Stimulated activated CD4-positive, alpha-beta T cell treated with anti-CD3 and anti-CD28 coated beads, Interleukin-1b, Interleukin-23, amount 100 ng/mL, for 1 hour (primary cell): Measurements from ENCODE around the gene SELENOP.
"Not testable (repeated sequence)": the region's sequence is repeated elsewhere in the genome, so short reads cannot be mapped to it uniquely, and the experiment has no call there.

ENCODE experiments used
- DNase-seq, 2 donors: peaks; one replicate each; pipeline ENCODE4 v3.0.0-alpha.2; 2020; ENCODE audit warnings: low read depth in 2 of 2

The SELENOP gene

DNA sequence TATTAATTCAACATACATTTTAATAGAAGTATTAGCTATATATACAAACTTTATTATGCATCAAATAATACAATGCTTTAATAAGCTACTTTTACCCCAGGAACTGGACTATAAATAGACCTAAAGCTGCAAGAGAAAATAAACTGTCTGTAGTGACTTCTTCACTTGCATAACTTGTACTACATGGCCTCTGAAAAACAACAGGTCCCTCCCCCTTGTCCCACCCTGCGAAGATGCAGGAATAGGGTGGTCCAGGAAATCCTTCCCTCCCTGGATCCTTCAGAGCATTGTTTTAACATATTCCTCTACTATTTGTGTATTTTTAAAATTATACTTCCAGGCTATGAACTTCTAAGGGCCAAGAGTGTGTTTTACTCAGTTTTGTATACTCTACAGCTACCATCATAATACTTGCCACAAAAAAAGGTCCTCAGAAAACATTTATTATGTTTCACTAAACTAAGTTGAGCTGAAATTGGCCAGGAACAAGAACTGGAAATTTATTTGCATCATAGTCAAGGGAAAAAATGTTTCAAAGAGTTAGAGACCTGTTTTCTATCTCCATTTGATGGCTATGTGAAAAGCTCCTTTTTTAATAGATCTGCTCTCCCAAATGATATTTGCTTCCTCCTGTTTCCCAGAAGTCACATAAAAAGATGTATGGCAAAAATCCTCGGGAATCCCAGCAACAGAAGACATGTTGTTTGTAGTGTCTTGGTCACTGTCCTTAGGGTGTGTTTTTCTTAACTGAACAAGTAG, 15.2 kb upstream of the SELENOP start:
- DNase-seq, result no peak

GRCh38 chr5:42825422-42826148, 13.9 kb upstream of the SELENOP start:
- no peak for DNase-seq

DNA sequence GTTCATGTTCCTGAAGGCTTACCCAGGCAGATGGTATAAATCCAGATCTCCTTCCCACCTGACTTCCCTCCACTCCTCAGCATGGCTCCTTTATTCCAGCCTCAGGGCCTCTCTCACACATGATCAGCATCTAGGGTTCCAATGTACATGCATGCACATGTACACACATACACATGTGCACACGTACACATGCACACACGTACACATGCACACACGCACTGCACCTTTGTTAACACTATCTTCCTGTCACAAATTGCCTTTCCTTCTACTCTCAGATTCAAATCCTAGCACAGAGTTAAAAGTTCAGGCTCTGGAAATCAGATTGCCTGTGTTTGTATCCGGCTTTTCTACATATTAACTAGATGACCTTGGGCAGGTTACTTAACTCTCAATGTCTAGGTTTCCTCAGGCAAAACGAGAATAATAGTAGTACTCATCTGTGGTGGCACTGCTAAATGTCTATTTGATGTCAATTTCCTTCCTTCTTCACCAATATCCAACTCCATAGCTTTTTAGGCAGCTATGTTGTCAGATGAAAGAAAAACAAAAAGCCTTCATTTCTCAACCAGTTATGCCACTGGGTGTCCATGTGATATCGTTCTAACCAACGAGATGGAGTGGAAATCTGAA, 12.8 kb upstream of the SELENOP start:
- DNase-seq, result no peak

DNA sequence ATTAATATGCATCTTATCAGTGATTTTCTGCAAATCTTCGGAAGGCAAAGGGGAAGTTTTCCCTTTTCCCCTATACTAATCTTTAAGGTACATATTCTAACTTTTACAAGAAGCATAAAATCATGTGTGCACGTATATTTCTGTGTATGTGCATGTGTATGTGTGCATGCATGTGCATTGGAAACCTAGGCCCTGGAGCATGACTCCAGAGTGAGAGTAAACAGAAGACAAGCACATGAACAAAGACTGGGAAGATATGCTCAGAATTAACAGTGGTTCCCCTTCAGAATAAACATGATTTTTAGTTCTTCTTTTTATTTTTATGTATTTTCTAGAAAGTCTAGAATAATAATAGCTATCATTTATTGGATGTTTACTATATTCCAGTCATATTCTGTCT, 10.9 kb upstream of the SELENOP start:
- DNase-seq, result no peak

- DNase-seq, result no peak
Measured at GRCh38 chr5:42819745-42820144, 8.1 kb upstream of the SELENOP start.

DNA sequence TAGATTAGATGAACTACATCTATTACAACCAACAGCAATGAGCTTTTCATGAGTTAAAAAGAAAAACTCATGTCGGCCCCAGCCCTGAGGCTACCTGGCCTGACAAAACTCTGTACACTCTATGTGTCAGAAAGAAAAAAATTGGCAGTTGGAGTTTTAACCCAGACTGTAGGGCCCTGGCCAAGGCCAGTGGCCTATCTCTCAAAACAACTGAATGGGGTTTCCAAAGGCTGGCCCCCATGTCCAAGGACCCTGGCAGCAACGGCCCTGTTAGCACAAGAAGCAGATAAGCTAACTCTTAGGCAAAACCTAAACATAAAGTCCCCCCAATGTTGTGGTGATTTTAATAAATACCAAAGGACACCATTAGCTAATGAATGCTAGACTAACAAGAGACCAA, 4.9 kb upstream of the SELENOP start:
- not testable (repeated sequence) for DNase-seq

DNA sequence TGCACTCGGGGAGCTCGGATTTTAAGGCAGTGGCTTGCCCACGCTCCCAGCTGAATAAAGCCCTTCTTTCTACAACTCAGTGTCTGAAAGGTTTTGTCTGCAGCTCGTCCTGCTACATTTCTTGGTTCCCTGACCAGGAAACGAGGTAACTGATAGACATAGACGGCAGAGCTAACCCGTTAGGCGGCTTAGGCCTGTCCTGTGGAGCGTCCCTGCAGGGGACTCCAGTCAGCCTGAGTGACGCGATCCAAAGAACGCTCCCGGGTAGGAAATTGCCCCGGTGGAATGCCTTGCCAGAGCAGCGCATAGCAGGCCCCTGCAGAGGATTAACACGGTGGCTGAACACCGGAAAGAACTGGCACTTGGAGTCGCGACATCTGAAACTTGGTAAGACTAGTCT, 1.8 kb upstream of the SELENOP start:
- no peak for DNase-seq

GRCh38 chr5:42812620-42813019, 928 bp upstream of the SELENOP start:
- no peak for DNase-seq

GRCh38 chr5:42810834-42811590, 680 bp downstream of the SELENOP start:
- no peak for DNase-seq

DNA sequence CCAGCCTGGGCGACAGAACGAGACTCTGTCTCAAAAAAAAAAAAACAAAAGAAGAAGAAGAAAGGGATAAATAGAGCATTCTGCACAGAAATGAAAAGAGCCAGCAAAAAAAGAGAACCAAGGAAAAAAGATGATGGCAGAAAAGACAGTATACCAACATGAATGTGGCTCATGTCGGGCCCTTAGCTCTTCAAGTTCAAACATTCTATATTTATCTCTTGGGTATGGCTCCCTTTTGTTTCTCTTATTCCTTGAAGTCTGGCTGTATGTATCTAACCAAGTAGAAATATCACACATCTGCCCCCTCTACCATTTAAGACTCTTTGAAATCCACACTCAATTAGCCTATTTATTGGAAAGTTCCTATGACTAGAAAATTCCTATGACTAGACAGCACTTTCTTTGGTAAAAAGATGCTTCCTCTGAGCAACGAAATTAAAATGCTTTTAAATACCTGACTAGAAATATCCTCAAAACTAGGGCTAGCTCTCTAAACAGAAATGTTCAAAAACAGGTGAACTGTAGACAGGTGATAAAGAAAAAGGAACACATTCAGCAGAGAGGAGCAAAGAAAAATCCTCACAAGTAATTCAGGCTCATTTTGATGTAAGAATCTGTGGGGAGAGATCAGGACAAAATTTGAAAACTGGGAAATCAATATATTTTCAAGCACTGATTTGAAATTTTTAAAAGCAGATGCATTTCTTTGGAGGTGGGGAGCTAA, 2.6 kb downstream of the SELENOP start:
- no peak for DNase-seq

DNA sequence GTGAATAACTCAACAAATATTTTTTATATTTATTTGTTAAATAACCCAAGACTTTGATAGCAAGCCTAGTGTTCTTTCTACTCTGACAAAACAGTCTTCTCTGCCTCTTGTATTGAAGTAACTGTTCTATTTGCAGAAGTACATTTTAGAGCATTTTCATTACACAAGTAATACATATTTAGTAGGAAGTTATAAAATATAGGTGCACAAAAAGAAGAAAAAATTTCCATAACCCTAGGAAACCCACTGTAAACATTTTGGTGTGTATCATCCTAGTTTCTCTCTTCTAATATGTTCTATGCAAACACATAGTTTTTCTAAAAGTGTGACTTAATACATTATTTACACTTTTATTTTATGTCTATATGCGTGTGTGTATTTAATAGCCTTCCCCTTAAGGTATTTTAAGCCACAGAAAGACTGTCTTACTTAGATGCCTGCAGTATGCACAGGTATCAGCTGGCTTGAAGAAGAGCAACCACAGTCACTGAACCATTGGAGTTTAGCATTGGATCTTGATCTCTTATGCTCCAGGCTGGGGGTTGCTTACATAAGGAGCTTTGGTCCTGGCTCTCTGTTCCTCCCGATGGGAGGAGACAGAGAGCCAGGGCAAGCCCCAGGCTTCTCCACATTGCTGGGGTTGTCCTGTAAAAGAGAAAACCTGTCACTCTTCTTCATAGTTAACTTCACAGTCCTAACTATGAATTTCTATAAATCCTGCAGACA, 3.8 kb downstream of the SELENOP start:
- no peak for DNase-seq

GRCh38 chr5:42806701-42807262, 4.9 kb downstream of the SELENOP start:
- DNase-seq, result no peak

DNA sequence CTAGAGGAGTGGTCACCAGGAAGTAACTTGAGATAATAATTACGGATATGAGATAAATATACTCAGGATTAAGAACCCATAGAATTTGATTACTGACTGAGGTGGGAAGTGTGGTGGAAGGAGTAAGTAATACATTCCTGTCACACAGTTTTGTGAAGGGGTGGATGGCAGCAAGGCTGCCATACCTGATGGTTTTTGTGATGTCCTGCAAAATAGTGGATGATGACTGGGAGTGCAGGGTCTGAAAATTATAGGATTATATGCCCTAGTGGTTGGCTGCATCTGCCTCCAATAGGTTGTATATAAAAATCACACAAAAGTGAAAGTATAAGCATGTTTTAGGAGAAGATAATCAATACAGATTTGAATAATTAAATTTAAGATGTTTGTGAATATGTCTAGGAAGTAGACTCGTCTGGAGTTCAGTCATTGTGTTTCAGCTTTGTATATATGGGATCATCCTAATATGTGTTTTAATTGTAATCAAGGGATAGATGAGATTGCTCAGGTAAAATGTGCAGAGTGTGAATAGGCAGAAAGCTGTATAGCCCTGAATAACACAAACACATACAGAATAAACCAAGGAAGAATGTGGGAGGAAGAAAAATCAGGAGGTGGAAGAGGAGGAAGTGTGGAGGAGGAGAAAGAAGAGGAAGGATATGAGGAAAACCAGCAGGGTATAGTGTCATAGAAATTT, 5.5 kb downstream of the SELENOP start:
- DNase-seq, result no peak

- no peak for DNase-seq
Measured at GRCh38 chr5:42804717-42805339, 6.9 kb downstream of the SELENOP start.

DNA sequence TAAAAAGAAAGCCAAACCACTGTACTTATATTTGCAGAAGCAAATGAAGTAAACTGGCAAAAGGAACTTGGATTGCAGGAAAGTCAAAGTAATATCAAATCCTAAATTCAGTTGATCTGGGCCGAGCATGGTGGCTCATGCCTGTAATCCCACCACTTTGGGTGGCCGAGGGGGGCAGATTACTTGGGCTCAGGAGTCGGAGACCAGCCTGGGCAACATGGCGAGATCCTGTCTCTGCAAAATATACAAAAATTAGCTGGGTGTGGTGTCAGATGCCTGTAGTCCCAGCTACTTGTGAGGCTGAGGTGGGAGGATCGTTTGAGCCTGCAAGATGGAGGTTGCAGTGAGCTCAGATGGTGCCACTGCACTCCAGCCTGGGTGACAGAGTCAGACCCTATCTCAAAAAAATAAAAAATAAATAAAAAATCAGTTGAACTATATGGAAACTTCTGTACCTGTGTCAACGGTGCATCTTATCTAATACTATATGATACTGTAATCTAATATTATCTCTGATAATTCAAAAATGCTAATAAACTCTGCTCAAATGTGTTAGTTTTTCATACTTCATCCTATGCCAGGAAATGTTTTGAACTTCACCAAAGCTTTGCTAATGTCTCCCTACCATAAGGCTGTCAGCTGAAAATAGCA, 10.1 kb downstream of the SELENOP start:
- DNase-seq, result no peak

GRCh38 chr5:42800748-42801330, 10.9 kb downstream of the SELENOP start:
- DNase-seq, result no peak

GRCh38 chr5:42799668-42800114, 12.0 kb downstream of the SELENOP start:
- DNase-seq, result no peak

- no peak for DNase-seq
Measured at GRCh38 chr5:42799241-42799608, 12.5 kb downstream of the SELENOP start.
